TTC549 (cell line): ENCODE data around the gene HCFC1.

ENCODE experiments used
- FAIRE-seq: peaks from 2 replicates; lab custom pipeline; 2012; peaks lifted over from hg19 to GRCh38; lab: Jason Lieb, UNC

The HCFC1 gene

GRCh38 chrX:153938226-153938786, 33.3 kb downstream of the HCFC1 start:
- FAIRE-seq: no peak

GRCh38 chrX:153937056-153937455, 34.6 kb downstream of the HCFC1 start:
- no peak for FAIRE-seq

- no peak for FAIRE-seq
Observed at GRCh38 chrX:153935326-153935851, 36.2 kb downstream of the HCFC1 start.

GRCh38 chrX:153934762-153935325, 36.8 kb downstream of the HCFC1 start, which contains the start of gene NAA10:
Gene NAA10, minus strand, starts transcription at chrX:153935037. Its CDS starts 133 bp downstream, at chrX:153934904.
- FAIRE-seq: no peak

- FAIRE-seq: no peak
Observed at GRCh38 chrX:153934148-153934761, 37.4 kb downstream of the HCFC1 start.

- FAIRE-seq: no peak
Observed at GRCh38 chrX:153933748-153934147, 37.9 kb downstream of the HCFC1 start.

GRCh38 chrX:153932220-153932915, 39.2 kb downstream of the HCFC1 start:
- FAIRE-seq: no peak

GRCh38 chrX:153931748-153932147, 39.9 kb downstream of the HCFC1 start:
- no peak for FAIRE-seq

GRCh38 chrX:153931151-153931550, 40.5 kb downstream of the HCFC1 start:
- no peak for FAIRE-seq

GRCh38 chrX:153930011-153930910, 41.4 kb downstream of the HCFC1 start:
- FAIRE-seq: no peak

GRCh38 chrX:153929576-153929975, 42.0 kb downstream of the HCFC1 start:
- FAIRE-seq: no peak

- no peak for FAIRE-seq
Observed at GRCh38 chrX:153928846-153929245, 42.8 kb downstream of the HCFC1 start.

- FAIRE-seq: peak; percentile 84
Observed at GRCh38 chrX:153927922-153928760, 43.5 kb downstream of the HCFC1 start.

GRCh38 chrX:153927672-153927921, 44.0 kb downstream of the HCFC1 start:
- no peak for FAIRE-seq

- FAIRE-seq: no peak
Observed at GRCh38 chrX:153926858-153927671, 44.6 kb downstream of the HCFC1 start.

- FAIRE-seq: no peak
Observed at GRCh38 chrX:153926552-153926857, 45.1 kb downstream of the HCFC1 start.

GRCh38 chrX:153925739-153926551, 45.7 kb downstream of the HCFC1 start, which contains the start of gene ARHGAP4:
Gene ARHGAP4, minus strand, starts transcription at chrX:153926264. Its CDS starts 62 bp downstream, at chrX:153926202.
- FAIRE-seq: no peak

- no peak for FAIRE-seq
Observed at GRCh38 chrX:153925387-153925738, 46.3 kb downstream of the HCFC1 start.

GRCh38 chrX:153924149-153924861, 47.3 kb downstream of the HCFC1 start:
- FAIRE-seq: no peak
